Fibroblast of lung (primary cell): ENCODE results near the gene GGACT. TPM values are rescaled to one million over a fixed set of nuclear protein-coding genes. Genes with fewer than 3 reads are reported as not detected.

Experiments used
- DNase-seq, 2 donors: peaks; one replicate each; pipeline versions ENCODE4 v3.0.0 to v3.0.0-alpha.2; 2010; ENCODE audit warnings: low read depth in 2 of 2
- H2AFZ ChIP-seq: 2 replicates; pipeline ENCODE4 v1.5.1; 2012; ENCODE audit warnings: low read length, control low read depth, inconsistent platforms
- H3K27ac ChIP-seq: 2 replicates; pipeline ENCODE4 v1.5.1; 2011; ENCODE audit warnings: low read length, control low read depth; ENCODE audit not compliant: insufficient read depth
- H3K27me3 ChIP-seq: 2 replicates; pipeline ENCODE4 v1.5.1; 2011; ENCODE audit warnings: mild to moderate bottlenecking, low read length; ENCODE audit not compliant: control insufficient read depth, insufficient read depth
- H3K36me3 ChIP-seq: 2 replicates; pipeline ENCODE4 v1.5.1; 2011; ENCODE audit warnings: low read length; ENCODE audit not compliant: control insufficient read depth, insufficient read depth
- H3K4me1 ChIP-seq: 2 replicates; pipeline ENCODE4 v1.5.1; 2011; ENCODE audit warnings: low read length; ENCODE audit not compliant: control insufficient read depth, insufficient read depth; ENCODE audit errors: extremely low read depth
- H3K4me2 ChIP-seq: 2 replicates; pipeline ENCODE4 v1.5.1; 2011; ENCODE audit warnings: low read length, control low read depth; ENCODE audit not compliant: insufficient read depth; ENCODE audit errors: extremely low read depth
- H3K4me3 ChIP-seq, 4 experiments: fragments of 200-600 bp in 1 of 4; sonication (generic) in 1 of 4; replicated peaks in 1 of 4; 2 replicates each; pipeline ENCODE4 v1.5.1; 2011 to 2016; ENCODE audit warnings: low read length in 4 of 4, low read depth in 3 of 4, mild to moderate bottlenecking in 3 of 4, control low read depth in 2 of 4, inconsistent platforms in 1 of 4, mixed read lengths in 1 of 4; ENCODE audit not compliant: insufficient read depth in 1 of 4; ENCODE audit errors: control extremely low read depth in 1 of 4
- H3K79me2 ChIP-seq: 2 replicates; pipeline ENCODE4 v1.5.1; 2012; ENCODE audit warnings: mild to moderate bottlenecking, low read length, inconsistent platforms; ENCODE audit not compliant: control insufficient read depth, insufficient read depth
- H3K9ac ChIP-seq: 2 replicates; pipeline ENCODE4 v1.5.1; 2011; ENCODE audit warnings: mild to moderate bottlenecking, low read length, control low read depth; ENCODE audit not compliant: insufficient read depth
- H3K9me3 ChIP-seq: 2 replicates; pipeline ENCODE4 v1.5.1; 2012; ENCODE audit warnings: low read depth, low read length; ENCODE audit not compliant: control insufficient read depth, insufficient read depth
- H4K20me1 ChIP-seq: 2 replicates; pipeline ENCODE4 v1.5.1; 2011; ENCODE audit warnings: low read length; ENCODE audit not compliant: control insufficient read depth, insufficient read depth; ENCODE audit errors: extremely low read depth
- CTCF ChIP-seq, 2 donors: IDR thresholded peaks in 1 of 2; conservative IDR thresholded peaks in 1 of 2; 1 replicate in 1 of 2; 2 replicates in 1 of 2; pipeline ENCODE4 v1.5.1; 2011 to 2012; ENCODE audit warnings: low read length in 2 of 2, control low read depth in 1 of 2, inconsistent platforms in 1 of 2, low read depth in 1 of 2, mild to moderate bottlenecking in 1 of 2
- EZH2 ChIP-seq: IDR thresholded peaks from 2 replicates; pipeline ENCODE4 v1.5.1; 2012; ENCODE audit warnings: low read length, control low read depth, mild to moderate bottlenecking; ENCODE audit errors: missing control alignments
- polyA plus RNA-seq, 2 donors: library from polyadenylated mRNA; depleted of rRNA in 1 of 2; stranded (reverse) in 1 of 2; unstranded in 1 of 2; fragments of >200 nt; gene quantifications; 2 replicates each; pipeline ENCODE4 v1.2.1, GENCODE V29; 2011 to 2012; ENCODE audit warnings: missing spikeins in 1 of 2
- total RNA-seq: library from RNA; depleted of rRNA; stranded (reverse); fragments of >200 nt; gene quantifications from 2 replicates; pipeline ENCODE4 v1.2.1, GENCODE V29; 2014

GGACT gene
- total and polyA plus RNA-seq, 2 donors (not counting 1 experiment from before 2014, with no cell fraction given), result 2.6 to 6.6 TPM

- H3K9me3 ChIP-seq, result no peaks in the 10 kb centered on the region
- TF ChIP-seq EZH2 (no peak), CTCF (conservative IDR thresholded peaks at IDR 0.05 in 1 of 2, IDR thresholded peaks at IDR 0.05 in 1 of 2; ENCODE audit: low read depth in 1 of 2, low read length in 2 of 2) (no peak)
- no peaks in the 10 kb centered on the region for H4K20me1 ChIP-seq
- H3K9ac ChIP-seq, result no peak overlapping the region
- no peaks in the 10 kb centered on the region for H3K79me2 ChIP-seq
- H3K4me1 ChIP-seq, result no peaks in the 10 kb centered on the region
- no peaks in the 10 kb centered on the region for H3K27me3 ChIP-seq
- DNase-seq, result peak in 1 of 2 donors; percentile 38
- no peak overlapping the region for H2AFZ ChIP-seq
- H3K4me3 ChIP-seq, result no peak overlapping the region
- H3K4me2 ChIP-seq, result no peak overlapping the region
- no peaks in the 10 kb centered on the region for H3K36me3 ChIP-seq
- no peak overlapping the region for H3K27ac ChIP-seq
Observed at GRCh38 chr13:100535426-100536135, 53.0 kb downstream of the GGACT start.

GRCh38 chr13:100534911-100535310, 53.7 kb downstream of the GGACT start:
- H3K36me3 ChIP-seq, result no peaks in the 10 kb centered on the region
- H3K79me2 ChIP-seq, result no peaks in the 10 kb centered on the region
- H3K9ac ChIP-seq, result no peak overlapping the region
- no peaks in the 10 kb centered on the region for H3K27me3 ChIP-seq
- H3K4me1 ChIP-seq, result no peaks in the 10 kb centered on the region
- no peak overlapping the region for H3K4me2 ChIP-seq
- no peak overlapping the region for H3K27ac ChIP-seq
- H3K4me3 ChIP-seq, result no peak overlapping the region
- no peaks in the 10 kb centered on the region for H4K20me1 ChIP-seq
- DNase-seq, result no peak
- H2AFZ ChIP-seq, result no peak overlapping the region
- TF ChIP-seq EZH2 (no peak), CTCF (conservative IDR thresholded peaks at IDR 0.05 in 1 of 2, IDR thresholded peaks at IDR 0.05 in 1 of 2; ENCODE audit: low read depth in 1 of 2, low read length in 2 of 2) (no peak)
- H3K9me3 ChIP-seq, result no peaks in the 10 kb centered on the region

- Histone ChIP-seq H3K79me2 (no peaks in the 10 kb centered on the region), H3K4me3 (no peak overlapping the region), H2AFZ (no peak overlapping the region), H3K9me3 (no peaks in the 10 kb centered on the region), H3K4me2 (no peak overlapping the region), H3K27ac (no peak overlapping the region), H4K20me1 (no peaks in the 10 kb centered on the region), H3K4me1 (no peaks in the 10 kb centered on the region), H3K36me3 (no peaks in the 10 kb centered on the region), H3K9ac (no peak overlapping the region), H3K27me3 (no peaks in the 10 kb centered on the region)
- DNase-seq, result no peak
- no peak for TF ChIP-seq CTCF (conservative IDR thresholded peaks at IDR 0.05 in 1 of 2, IDR thresholded peaks at IDR 0.05 in 1 of 2; ENCODE audit: low read depth in 1 of 2, low read length in 2 of 2)
- no peak for TF ChIP-seq EZH2
Observed at GRCh38 chr13:100534147-100534843, 54.3 kb downstream of the GGACT start.
